NT2/D1 (cell line): ENCODE results near the gene OPCML.

ENCODE experiments used
- SUZ12 ChIP-seq: IDR thresholded peaks from 2 replicates; pipeline ENCODE4 v1.6.1; 2011; ENCODE audit not compliant: insufficient read length, insufficient read depth; ENCODE audit errors: extremely low read depth
- YY1 ChIP-seq: IDR thresholded peaks from 2 replicates; pipeline ENCODE4 v1.6.1; 2011; ENCODE audit not compliant: insufficient read length, insufficient read depth
- ZNF274 ChIP-seq: IDR thresholded peaks from 2 replicates; pipeline ENCODE4 v1.6.1; 2011; ENCODE audit warnings: mild to moderate bottlenecking, low read depth, low read length

- TF ChIP-seq ZNF274 (no peak), YY1 (no peak), SUZ12 (no peak)
Measured at GRCh38 chr11:133300666-133301065, 231.6 kb downstream of the OPCML start.
